ENCODE data around the gene ALDH1A1. TPM values are rescaled to one million over a fixed set of nuclear protein-coding genes. Genes with fewer than 3 reads are reported as not detected.

The ALDH1A1 gene
- total and polyA plus RNA-seq, 2 donors (not counting 3 experiments of a cell fraction or from before 2014, with no cell fraction given), result 91.1 to 287 TPM

DNA sequence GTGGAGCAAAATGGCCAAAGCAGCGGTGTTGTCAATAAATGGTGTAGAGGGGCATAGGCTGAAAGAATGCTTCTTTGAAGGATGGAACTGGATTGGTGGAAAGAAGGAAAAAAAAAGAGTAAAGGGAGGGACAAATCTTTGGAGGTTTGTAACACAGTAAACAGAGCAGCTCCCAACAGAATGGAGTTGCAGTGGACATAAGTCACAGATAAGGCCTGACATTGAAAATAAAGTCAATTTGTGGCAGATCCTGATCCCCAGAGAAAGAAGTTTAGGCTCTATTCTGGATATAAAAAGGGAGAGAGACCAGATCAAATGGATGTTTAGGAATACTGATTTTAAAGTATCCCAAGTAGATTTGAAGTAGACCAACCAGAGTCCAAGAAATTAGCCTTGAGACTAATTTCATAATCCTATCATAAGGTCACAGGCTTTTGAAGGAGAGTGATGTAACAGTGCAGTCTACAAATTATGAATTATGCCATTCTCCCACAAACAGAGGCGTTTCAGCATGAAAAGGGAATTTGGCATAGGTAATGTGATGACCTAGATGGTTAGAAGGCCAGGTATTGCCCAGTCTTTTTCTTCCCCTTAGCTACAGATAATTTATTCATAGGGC lies 8.9 kb downstream of the ALDH1A1 start:
- Histone ChIP-seq H3K36me3 (ENCODE audit: control insufficient read depth in 2 of 2, extremely low read depth in 1 of 2, insufficient read depth in 2 of 2, low read length in 2 of 2) (peaks cover 0 to 2% of the 10 kb centered on the region in 2 experiments), H4K20me1 (replicated peaks; ENCODE audit: control insufficient read depth, extremely low read depth, insufficient read depth, low read length) (no peaks in the 10 kb centered on the region), H3K4me2 (ENCODE audit: insufficient read depth, low read length) (no peak overlapping the region), H3K4me1 (ENCODE audit: control insufficient read depth, extremely low read depth, insufficient read depth, low read length) (peaks cover 2% of the 10 kb centered on the region), H3K27ac (ENCODE audit: insufficient read depth, low read depth, low read length) (no peak overlapping the region), H2AFZ (ENCODE audit: low read depth, low read length) (no peak overlapping the region), H3K27me3 (ENCODE audit: control insufficient read depth in 2 of 2, insufficient read depth in 2 of 2, low read length in 2 of 2) (no peaks in the 10 kb centered on the region), H3K9me3 (replicated peaks; ENCODE audit: control insufficient read depth, insufficient read depth, low read length) (no peaks in the 10 kb centered on the region), H3K9me1 (replicated peaks; ENCODE audit: control insufficient read depth, extremely low read depth, insufficient read depth, low read length) (no peaks in the 10 kb centered on the region), H3K4me3 (replicated peaks in 1 of 3; ENCODE audit: insufficient read depth in 1 of 3, low read depth in 1 of 3, low read length in 3 of 3) (no peak overlapping the region), H3K79me2 (ENCODE audit: control insufficient read depth, insufficient read depth, low read length) (no peaks in the 10 kb centered on the region), H3K9ac (replicated peaks; ENCODE audit: extremely low read depth, insufficient read depth, low read length) (no peak overlapping the region)
- POLR2A ChIA-PET, result no interaction called here
- dilution Hi-C loops (cut with MboI; ENCODE audit: extremely low pct_ligation_motif_present, low sequenced_read_pairs), result no loop called here
- intact Hi-C loops (cut with micrococcal nuclease), result no loop called here
- FAIRE-seq (no peak), DNase-seq (ENCODE audit: low read depth, low spot score) (no peak)
- BruUV-seq (replicated peaks), result no TSS peak
- CTCF ChIA-PET, result interaction anchor here (0.8 kb wide), 1 partner anchor 12 kb away, joined by 4 read pairs; no protein-coding TSS in a partner anchor
- no peak for TF ChIP-seq POLR2A (IDR thresholded peaks at IDR 0.05; ENCODE audit: low read depth, low read length)
- no peak for TF ChIP-seq FOS (IDR thresholded peaks at IDR 0.05; ENCODE audit: borderline replicate concordance, insufficient read depth, low read length)
- no peak for TF ChIP-seq GATA2 (IDR thresholded peaks at IDR 0.05; ENCODE audit: insufficient read depth, insufficient read length, low read depth, low read length)
- TF ChIP-seq POLR2AphosphoS5 (IDR thresholded peaks at IDR 0.05; ENCODE audit: insufficient read depth, low read depth, low read length), result no peak
- no peak for TF ChIP-seq JUN (IDR thresholded peaks at IDR 0.05; ENCODE audit: borderline replicate concordance, insufficient read depth, insufficient read length, low read depth)
- TF ChIP-seq MYC (IDR thresholded peaks at IDR 0.05; ENCODE audit: low read depth, low read length), result no peak
- TF ChIP-seq, protein P1, sequence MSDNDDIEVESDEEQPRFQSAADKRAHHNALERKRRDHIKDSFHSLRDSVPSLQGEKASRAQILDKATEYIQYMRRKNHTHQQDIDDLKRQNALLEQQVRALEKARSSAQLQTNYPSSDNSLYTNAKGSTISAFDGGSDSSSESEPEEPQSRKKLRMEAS (IDR thresholded peaks at IDR 0.05; ENCODE audit: insufficient read depth, insufficient read length), result no peak
- TF ChIP-seq, protein P2, sequence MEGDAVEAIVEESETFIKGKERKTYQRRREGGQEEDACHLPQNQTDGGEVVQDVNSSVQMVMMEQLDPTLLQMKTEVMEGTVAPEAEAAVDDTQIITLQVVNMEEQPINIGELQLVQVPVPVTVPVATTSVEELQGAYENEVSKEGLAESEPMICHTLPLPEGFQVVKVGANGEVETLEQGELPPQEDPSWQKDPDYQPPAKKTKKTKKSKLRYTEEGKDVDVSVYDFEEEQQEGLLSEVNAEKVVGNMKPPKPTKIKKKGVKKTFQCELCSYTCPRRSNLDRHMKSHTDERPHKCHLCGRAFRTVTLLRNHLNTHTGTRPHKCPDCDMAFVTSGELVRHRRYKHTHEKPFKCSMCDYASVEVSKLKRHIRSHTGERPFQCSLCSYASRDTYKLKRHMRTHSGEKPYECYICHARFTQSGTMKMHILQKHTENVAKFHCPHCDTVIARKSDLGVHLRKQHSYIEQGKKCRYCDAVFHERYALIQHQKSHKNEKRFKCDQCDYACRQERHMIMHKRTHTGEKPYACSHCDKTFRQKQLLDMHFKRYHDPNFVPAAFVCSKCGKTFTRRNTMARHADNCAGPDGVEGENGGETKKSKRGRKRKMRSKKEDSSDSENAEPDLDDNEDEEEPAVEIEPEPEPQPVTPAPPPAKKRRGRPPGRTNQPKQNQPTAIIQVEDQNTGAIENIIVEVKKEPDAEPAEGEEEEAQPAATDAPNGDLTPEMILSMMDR (IDR thresholded peaks at IDR 0.05; ENCODE audit: extremely low read depth in 1 of 2, insufficient read depth in 1 of 2, low read depth in 1 of 2, low read length in 2 of 2), result no peak
- TF ChIP-seq EZH2 (IDR thresholded peaks at IDR 0.05; ENCODE audit: borderline replicate concordance, low read depth, low read length, severe bottlenecking), result no peak
